Tibial nerve (tissue), 4 donors: ENCODE results near the gene KIF7. TPM values are rescaled to one million over a fixed set of nuclear protein-coding genes. Genes with fewer than 3 reads are reported as not detected.

ENCODE experiments used
- DNase-seq, 2 donors: peaks; one replicate each; pipeline ENCODE4 v3.0.0-alpha.2; 2019; ENCODE audit warnings: low spot score in 2 of 2
- H3K27ac ChIP-seq, 4 donors: fragments of 200-600 bp; sonication (generic) in 3 of 4; one replicate each; pipeline ENCODE4 v1.5.1; 2017 to 2019; ENCODE audit warnings: mild to moderate bottlenecking in 1 of 4
- H3K27me3 ChIP-seq, 2 donors: fragments of 200-600 bp; sonication (generic) in 1 of 2; one replicate each; pipeline versions ENCODE4 v1.5.1 to v1.6.0; 2017 to 2019
- H3K36me3 ChIP-seq, 3 donors: fragments of 200-600 bp; sonication (generic); one replicate each; pipeline ENCODE4 v1.5.1; 2018 to 2019
- H3K4me1 ChIP-seq, 4 donors: fragments of 200-600 bp; sonication (generic) in 3 of 4; one replicate each; pipeline ENCODE4 v1.5.1; 2017 to 2019
- H3K4me3 ChIP-seq, 4 donors: fragments of 200-600 bp; sonication (generic) in 3 of 4; one replicate each; pipeline ENCODE4 v1.5.1; 2017 to 2019; ENCODE audit warnings: mild to moderate bottlenecking in 1 of 4, moderate library complexity in 1 of 4
- H3K9me3 ChIP-seq, 4 donors: fragments of 200-600 bp; sonication (generic) in 3 of 4; one replicate each; pipeline ENCODE4 v1.5.1; 2017 to 2019
- CTCF ChIP-seq, 5 experiments: fragments of 200-600 bp in 3 of 5; fragments of 450-650 bp in 2 of 5; sonication (generic) in 3 of 5; IDR thresholded peaks; one replicate each; pipeline ENCODE4 v1.5.1; 2016 to 2019; ENCODE audit warnings: antibody characterized with exemption in 5 of 5, mild to moderate bottlenecking in 3 of 5, moderate library complexity in 2 of 5
- EP300 ChIP-seq, 2 donors: sonication (generic); formaldehyde crosslinking; IDR thresholded peaks; one replicate each; pipeline ENCODE4 v1.6.1; 2017; ENCODE audit warnings: antibody characterized with exemption in 2 of 2, mild to moderate bottlenecking in 1 of 2
- POLR2A ChIP-seq, 2 donors: fragments of 450-650 bp; IDR thresholded peaks; one replicate each; pipeline ENCODE4 v1.6.1; 2017; ENCODE audit warnings: antibody characterized with exemption in 2 of 2, mild to moderate bottlenecking in 2 of 2, moderate library complexity in 2 of 2
- WGBS, 2 donors: methylation state at CpG; one replicate each; pipeline ENCODE4 v1.1.5; 2018; 5-methylcytosine and 5-hydroxymethylcytosine counted together
- total RNA-seq, 4 donors: library from RNA; depleted of rRNA; stranded (reverse); fragments of >200 nt; gene quantifications; one replicate each; pipeline ENCODE4 v1.1.0, GENCODE V29; 2016

Gene KIF7
- total RNA-seq, 4 donors from 2014 or later = 7.2 to 41.1 (median 20.8) TPM

GRCh38 chr15:89669941-89670340, 14.7 kb upstream of the KIF7 start:
- 93 to 95% methylated on average over 13 to 15 of the region's 15 CpGs for WGBS, 2 donors

GRCh38 chr15:89669309-89669865, 14.1 kb upstream of the KIF7 start:
- no peak for DNase-seq
- Histone ChIP-seq H3K27me3 (no peaks in the 10 kb centered on the region), H3K27ac (no peak overlapping the region), H3K9me3 (no peaks in the 10 kb centered on the region), H3K36me3 (no peaks in the 10 kb centered on the region), H3K4me3 (no peak overlapping the region), H3K4me1 (peaks cover 0 to 32% (median 12%) of the 10 kb centered on the region in 4 donors)
- WGBS, 2 donors = 72 to 89% methylated on average over 8 to 9 of the region's 9 CpGs
- TF ChIP-seq CTCF (IDR thresholded peaks at IDR 0.05) (no peak), POLR2A (IDR thresholded peaks at IDR 0.05) (no peak), EP300 (IDR thresholded peaks at IDR 0.05) (no peak)

More at GRCh38 chr15:89669941-89670340, 14.7 kb upstream of the KIF7 start:
- TF ChIP-seq EP300 (IDR thresholded peaks at IDR 0.05) = no peak
- TF ChIP-seq CTCF (IDR thresholded peaks at IDR 0.05) = no peak
- no peak for TF ChIP-seq POLR2A (IDR thresholded peaks at IDR 0.05)
- Histone ChIP-seq H3K27ac (no peak overlapping the region), H3K36me3 (no peaks in the 10 kb centered on the region), H3K9me3 (no peaks in the 10 kb centered on the region), H3K4me1 (peaks cover 0 to 26% (median 10%) of the 10 kb centered on the region in 4 donors), H3K4me3 (no peak overlapping the region), H3K27me3 (no peaks in the 10 kb centered on the region)
- DNase-seq = no peak

GRCh38 chr15:89668171-89668570, 12.9 kb upstream of the KIF7 start:
- DNase-seq = no peak
- Histone ChIP-seq H3K27ac (no peak overlapping the region), H3K27me3 (no peaks in the 10 kb centered on the region), H3K4me3 (no peak overlapping the region), H3K36me3 (no peaks in the 10 kb centered on the region), H3K4me1 (peaks cover 0 to 35% (median 12%) of the 10 kb centered on the region in 4 donors), H3K9me3 (no peaks in the 10 kb centered on the region)
- TF ChIP-seq EP300 (IDR thresholded peaks at IDR 0.05) (no peak), POLR2A (IDR thresholded peaks at IDR 0.05) (no peak), CTCF (IDR thresholded peaks at IDR 0.05) (no peak)
- WGBS, 2 donors = 91 to 96% methylated on average over 3 of the region's 3 CpGs

DNA sequence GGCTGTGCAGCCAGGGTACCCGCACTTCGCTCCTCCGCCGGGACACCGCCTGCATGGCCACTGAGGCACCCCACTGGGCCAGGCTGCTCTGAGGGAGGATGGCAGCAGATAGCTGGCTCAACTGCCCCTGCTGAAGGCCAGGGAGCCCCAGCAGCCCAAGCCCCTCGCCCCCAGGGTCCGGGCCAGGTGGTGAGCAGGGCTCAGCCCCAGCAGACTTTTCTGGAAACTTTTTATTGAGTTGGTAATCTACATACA, 12.4 kb upstream of the KIF7 start:
- TF ChIP-seq EP300 (IDR thresholded peaks at IDR 0.05) (no peak), CTCF (IDR thresholded peaks at IDR 0.05) (no peak), POLR2A (IDR thresholded peaks at IDR 0.05) (no peak)
- WGBS, 2 donors = 93 to 97% methylated on average over 7 of the region's 7 CpGs

GRCh38 chr15:89666858-89667705, 11.8 kb upstream of the KIF7 start:
- Histone ChIP-seq H3K4me1 (peaks cover 0 to 35% (median 16%) of the 10 kb centered on the region in 4 donors), H3K9me3 (no peaks in the 10 kb centered on the region), H3K36me3 (no peaks in the 10 kb centered on the region), H3K4me3 (no peak overlapping the region), H3K27ac (peak overlapping the region in 2 of 4 donors; percentile 89 to 91), H3K27me3 (no peaks in the 10 kb centered on the region)
- no peak for TF ChIP-seq POLR2A (IDR thresholded peaks at IDR 0.05)
- DNase-seq = no peak
- 73 to 83% methylated on average over 12 to 13 of the region's 13 CpGs for WGBS, 2 donors

More for the DNA sequence above, 12.4 kb upstream of the KIF7 start:
- H3K9me3 ChIP-seq = no peaks in the 10 kb centered on the region
- DNase-seq = no peak
- no peak overlapping the region for H3K27ac ChIP-seq
- H3K27me3 ChIP-seq = no peaks in the 10 kb centered on the region
- H3K4me1 ChIP-seq = peaks cover 0 to 35% (median 15%) of the 10 kb centered on the region in 4 donors
- H3K36me3 ChIP-seq = no peaks in the 10 kb centered on the region
- H3K4me3 ChIP-seq = no peak overlapping the region
